Keratinocyte (primary cell): ENCODE measurements around the gene SNCB. TPM values are rescaled to one million over a fixed set of nuclear protein-coding genes. Genes with fewer than 3 reads are reported as not detected.

Experiments used
- DNase-seq: peaks from one replicate; pipeline ENCODE4 v3.0.0-alpha.2; 2011; ENCODE audit warnings: low read depth, missing footprints, low spot score
- FAIRE-seq: peaks from 2 replicates; lab custom pipeline; 2011; peaks lifted over from hg19 to GRCh38; lab: Jason Lieb, UNC
- H2AFZ ChIP-seq: 2 replicates; pipeline ENCODE4 v1.6.0; 2012; ENCODE audit warnings: low read length, control low read depth, inconsistent platforms; ENCODE audit not compliant: control insufficient read depth
- H3K27ac ChIP-seq: 2 replicates; pipeline ENCODE4 v1.5.1; 2011; ENCODE audit warnings: low read length; ENCODE audit not compliant: control insufficient read depth, insufficient read depth
- H3K27me3 ChIP-seq: 3 replicates; pipeline ENCODE4 v1.6.0; 2011; ENCODE audit warnings: low read length; ENCODE audit not compliant: control insufficient read depth, insufficient read depth; ENCODE audit errors: extremely low read depth
- H3K36me3 ChIP-seq, 2 experiments: 2 replicates in 1 of 2; 3 replicates in 1 of 2; pipeline ENCODE4 v1.5.1; 2011; ENCODE audit warnings: low read length in 2 of 2, mild to moderate bottlenecking in 1 of 2; ENCODE audit not compliant: control insufficient read depth in 2 of 2, insufficient read depth in 2 of 2; ENCODE audit errors: extremely low read depth in 1 of 2
- H3K4me1 ChIP-seq: 3 replicates; pipeline ENCODE4 v1.5.1; 2011; ENCODE audit warnings: low read length; ENCODE audit not compliant: control insufficient read depth, insufficient read depth; ENCODE audit errors: extremely low read depth
- H3K4me2 ChIP-seq: 3 replicates; pipeline ENCODE4 v1.6.0; 2011; ENCODE audit warnings: low read depth, low read length; ENCODE audit not compliant: control insufficient read depth, insufficient read depth; ENCODE audit errors: extremely low read depth
- H3K4me3 ChIP-seq, 3 experiments: fragments of 200-600 bp in 1 of 3; sonication (generic) in 1 of 3; 2 replicates in 2 of 3; 3 replicates in 1 of 3; pipeline ENCODE4 v1.5.1; 2011 to 2016; ENCODE audit warnings: low read length in 3 of 3, mild to moderate bottlenecking in 3 of 3, control low read depth in 2 of 3, inconsistent platforms in 1 of 3, low read depth in 1 of 3, mixed read lengths in 1 of 3, mixed run types in 1 of 3, moderate library complexity in 1 of 3; ENCODE audit not compliant: control insufficient read depth in 2 of 3, insufficient read depth in 2 of 3; ENCODE audit errors: extremely low read depth in 1 of 3
- H3K79me2 ChIP-seq: 2 replicates; pipeline ENCODE4 v1.6.0; 2012; ENCODE audit warnings: low read length; ENCODE audit not compliant: control insufficient read depth, insufficient read depth
- H3K9ac ChIP-seq: 3 replicates; pipeline ENCODE4 v1.6.0; 2011; ENCODE audit warnings: low read length; ENCODE audit not compliant: control insufficient read depth, insufficient read depth; ENCODE audit errors: extremely low read depth
- H3K9me1 ChIP-seq: 3 replicates; pipeline ENCODE4 v1.6.0; 2011; ENCODE audit warnings: low read length; ENCODE audit not compliant: control insufficient read depth, insufficient read depth; ENCODE audit errors: extremely low read depth
- H3K9me3 ChIP-seq: 2 replicates; pipeline ENCODE4 v1.5.1; 2012; ENCODE audit warnings: low read depth, low read length; ENCODE audit not compliant: control insufficient read depth
- H4K20me1 ChIP-seq: 3 replicates; pipeline ENCODE4 v1.6.0; 2011; ENCODE audit warnings: low read length; ENCODE audit not compliant: control insufficient read depth, insufficient read depth; ENCODE audit errors: extremely low read depth
- CTCF ChIP-seq, 3 experiments: IDR thresholded peaks in 1 of 3; conservative IDR thresholded peaks in 1 of 3; optimal IDR thresholded peaks in 1 of 3; 2 replicates in 2 of 3; 3 replicates in 1 of 3; pipeline versions ENCODE3 to v1.5.1; 2011; ENCODE audit warnings: low read length in 3 of 3, mild to moderate bottlenecking in 3 of 3, moderate library complexity in 2 of 3, control low read depth in 1 of 3, inconsistent platforms in 1 of 3; ENCODE audit not compliant: insufficient read depth in 2 of 3; ENCODE audit errors: extremely low read depth in 1 of 3
- EZH2 ChIP-seq: IDR thresholded peaks from one replicate; pipeline ENCODE4 v1.6.1; 2012; ENCODE audit warnings: inconsistent platforms, mild to moderate bottlenecking, low read length, moderate library complexity
- dilution Hi-C: fragments of 300-500 bp; cut with MboI; formaldehyde crosslinking; loops from one replicate; pipeline ENCODE4 v1.7.0; 2020; ENCODE audit warnings: low sequenced_read_pairs; ENCODE audit not compliant: extremely low pct_ligation_motif_present
- polyA plus RNA-seq, 5 experiments: library from polyadenylated mRNA; depleted of rRNA in 3 of 5; stranded (reverse) in 3 of 5; stranded (forward) in 1 of 5; unstranded in 1 of 5; fragments of >200 nt; gene quantifications; 1 replicate in 1 of 5; 2 replicates in 3 of 5; 3 replicates in 1 of 5; pipeline versions ENCODE4 v1.2.1 to v1.2.3, GENCODE V29; 2011 to 2012; ENCODE audit warnings: missing spikeins in 2 of 5, low read depth in 1 of 5, low replicate concordance in 1 of 5

The SNCB gene
- polyA plus RNA-seq, 1 donor (not counting 4 experiments of a cell fraction or from before 2014, with no cell fraction given): 0.69 TPM

GRCh38 chr5:176674799-176675198 lies 44.5 kb upstream of the SNCB start:
- DNase-seq: no peak
- TF ChIP-seq EZH2: no peak
- no peak for TF ChIP-seq CTCF (optimal IDR thresholded peaks at IDR 0.05 in 1 of 3, IDR thresholded peaks at IDR 0.05 in 1 of 3, conservative IDR thresholded peaks at IDR 0.05 in 1 of 3; ENCODE audit: extremely low read depth in 1 of 3, insufficient read depth in 2 of 3, low read length in 3 of 3)
- H3K9me1 ChIP-seq: no peaks in the 10 kb centered on the region
- no peak overlapping the region for H3K9ac ChIP-seq
- H3K27ac ChIP-seq: no peak overlapping the region
- no peaks in the 10 kb centered on the region for H3K9me3 ChIP-seq
- H3K4me2 ChIP-seq: no peak overlapping the region
- no peaks in the 10 kb centered on the region for H3K36me3 ChIP-seq
- H3K4me1 ChIP-seq: no peaks in the 10 kb centered on the region
- no peaks in the 10 kb centered on the region for H3K79me2 ChIP-seq
- H3K4me3 ChIP-seq: no peak overlapping the region
- peaks cover 33% of the 10 kb centered on the region for H3K27me3 ChIP-seq
- no peak overlapping the region for H2AFZ ChIP-seq
- dilution Hi-C loops: no loop called here
- FAIRE-seq: no peak
- no peaks in the 10 kb centered on the region for H4K20me1 ChIP-seq

- no peaks in the 10 kb centered on the region for H3K9me1 ChIP-seq
- H3K4me3 ChIP-seq: no peak overlapping the region
- H3K79me2 ChIP-seq: no peaks in the 10 kb centered on the region
- H3K4me2 ChIP-seq: no peak overlapping the region
- TF ChIP-seq CTCF (optimal IDR thresholded peaks at IDR 0.05 in 1 of 3, IDR thresholded peaks at IDR 0.05 in 1 of 3, conservative IDR thresholded peaks at IDR 0.05 in 1 of 3; ENCODE audit: extremely low read depth in 1 of 3, insufficient read depth in 2 of 3, low read length in 3 of 3): no peak
- no peak for TF ChIP-seq EZH2
- no peak overlapping the region for H2AFZ ChIP-seq
- no peaks in the 10 kb centered on the region for H4K20me1 ChIP-seq
- no peaks in the 10 kb centered on the region for H3K9me3 ChIP-seq
- no peak for FAIRE-seq
- H3K27me3 ChIP-seq: peaks cover 25% of the 10 kb centered on the region
- no peak overlapping the region for H3K27ac ChIP-seq
- no peak overlapping the region for H3K9ac ChIP-seq
- no peak for DNase-seq
- dilution Hi-C loops: no loop called here
- no peaks in the 10 kb centered on the region for H3K4me1 ChIP-seq
- H3K36me3 ChIP-seq: no peaks in the 10 kb centered on the region
Measured at GRCh38 chr5:176673651-176674583, 43.6 kb upstream of the SNCB start.
